NCI-H187 (cell line): ENCODE results near the gene TMEM273.
A peak's percentile ranks its signal among the peaks of the same experiment; 100 is the strongest.

Experiments
- DNase-seq, 2 experiments: peaks; one replicate each; lab custom pipeline; 2025; lab: John Stamatoyannopoulos, UW

Gene TMEM273, protein sequence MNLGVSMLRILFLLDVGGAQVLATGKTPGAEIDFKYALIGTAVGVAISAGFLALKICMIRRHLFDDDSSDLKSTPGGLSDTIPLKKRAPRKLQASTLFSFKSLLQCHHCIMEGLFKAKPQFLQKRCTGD

DNA sequence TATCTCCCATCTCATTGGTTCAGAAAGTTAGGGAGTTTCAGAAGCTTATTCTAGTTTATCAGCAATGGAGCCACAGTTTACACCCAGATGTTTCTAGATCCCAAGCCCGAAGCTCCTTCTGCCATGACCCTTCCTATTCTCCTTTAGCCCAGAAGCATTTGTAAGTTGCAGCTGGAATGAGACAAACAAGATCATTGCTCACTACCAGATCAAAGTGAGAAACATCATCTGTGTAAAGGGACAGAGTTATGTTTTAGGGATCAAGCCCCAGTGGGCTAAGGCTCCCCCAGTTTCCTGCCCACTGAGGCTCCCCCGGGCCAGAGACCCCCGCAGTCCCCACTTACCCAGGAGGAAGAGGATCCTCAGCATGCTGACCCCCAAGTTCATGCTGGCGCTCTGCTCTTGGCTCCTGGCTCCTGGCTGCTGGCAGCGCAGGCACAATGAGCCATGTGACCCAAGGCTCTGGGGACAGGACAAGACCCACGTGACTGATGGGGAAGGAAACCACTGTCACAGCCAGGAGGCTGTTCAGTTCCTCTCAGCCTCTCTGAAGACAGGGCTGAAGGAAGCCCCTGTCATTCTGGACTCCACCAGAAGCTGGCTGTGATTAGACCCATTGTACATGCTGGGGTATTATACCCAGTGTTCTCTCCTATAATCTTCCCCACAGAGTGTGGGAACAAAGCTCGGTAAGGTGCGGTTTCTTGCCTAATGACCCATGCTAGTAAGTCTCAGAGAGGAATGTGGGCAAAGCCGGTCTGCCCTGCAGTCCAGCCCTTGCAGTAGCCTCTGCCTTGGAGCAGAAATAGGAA, at the start of gene TMEM273:
TSS of gene TMEM273 (minus strand) at position 442 of the 812 bp plus-strand sequence. CDS start at position 387, 55 bp downstream.
- DNase-seq = no peak

DNA sequence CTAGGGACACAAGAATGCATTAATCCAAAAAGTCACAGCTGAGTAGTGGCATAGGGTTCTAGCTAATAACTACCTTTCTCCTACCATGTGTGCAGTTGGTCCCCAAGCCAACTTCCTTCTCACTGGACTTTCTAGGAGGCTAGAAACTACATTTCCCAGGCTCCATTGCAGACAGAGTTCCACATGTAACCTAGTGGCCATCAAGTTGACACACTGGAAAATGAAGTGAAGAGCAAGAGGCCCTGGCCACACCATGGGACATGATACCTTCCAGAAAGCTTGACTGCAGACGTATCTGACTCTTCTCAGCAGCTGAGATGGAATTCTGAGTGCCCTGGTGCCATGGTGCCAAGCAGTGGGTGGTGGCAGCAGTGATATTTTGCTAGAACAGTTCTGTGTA, 49.8 kb upstream of the TMEM273 start:
- DNase-seq = no peak

DNA sequence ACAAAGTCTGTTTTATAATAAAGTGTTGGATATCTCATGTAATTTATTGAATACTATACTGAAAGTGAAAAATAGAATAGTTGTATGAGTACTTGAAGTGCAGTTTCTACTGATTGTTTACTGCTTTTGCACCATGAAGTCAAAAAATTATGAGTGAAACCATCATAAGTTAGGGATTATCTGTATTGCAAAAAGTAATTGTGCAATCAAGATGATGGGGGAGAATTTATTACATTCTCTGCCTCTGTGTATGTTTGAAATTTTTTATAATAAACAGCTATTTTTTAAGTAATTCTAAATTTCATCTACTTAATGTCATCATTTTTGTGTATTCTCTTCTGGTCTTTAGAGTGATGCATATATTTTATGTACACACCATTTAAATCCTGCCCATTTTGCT, 47.2 kb upstream of the TMEM273 start:
- DNase-seq = no peak

DNA sequence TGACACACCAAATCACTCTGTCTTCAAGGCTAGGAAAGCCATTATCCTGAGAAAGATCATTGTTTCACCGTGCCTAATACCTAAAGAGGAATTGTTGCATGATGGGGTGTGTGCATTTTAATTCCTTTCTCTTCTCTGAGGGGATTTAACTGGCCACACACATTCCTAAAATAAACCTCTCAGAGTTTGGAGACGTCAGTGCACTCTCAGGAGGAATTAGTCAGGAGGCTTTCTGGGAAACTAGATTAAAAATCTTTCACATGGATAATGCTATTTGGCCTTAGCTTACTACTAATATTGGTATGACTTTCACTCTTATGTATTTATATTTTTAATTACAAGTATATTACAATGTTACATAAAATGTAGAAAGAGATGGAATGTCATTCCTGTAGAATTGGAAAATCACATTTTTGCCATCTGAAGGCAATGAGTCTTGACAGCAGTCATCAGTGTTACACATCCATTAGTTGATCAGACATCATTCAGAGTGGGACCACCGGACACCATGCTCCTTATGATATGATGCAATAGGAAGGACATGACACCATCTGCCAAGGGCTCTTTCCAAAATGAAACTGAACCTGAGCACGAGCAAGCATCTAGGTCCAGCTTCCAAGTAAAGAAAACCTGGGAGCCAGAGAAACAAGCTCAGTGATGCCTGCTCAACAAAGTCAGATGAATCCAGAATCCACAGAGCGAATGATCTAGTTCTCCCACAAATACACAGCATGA, 43.1 kb upstream of the TMEM273 start:
- no peak for DNase-seq

DNA sequence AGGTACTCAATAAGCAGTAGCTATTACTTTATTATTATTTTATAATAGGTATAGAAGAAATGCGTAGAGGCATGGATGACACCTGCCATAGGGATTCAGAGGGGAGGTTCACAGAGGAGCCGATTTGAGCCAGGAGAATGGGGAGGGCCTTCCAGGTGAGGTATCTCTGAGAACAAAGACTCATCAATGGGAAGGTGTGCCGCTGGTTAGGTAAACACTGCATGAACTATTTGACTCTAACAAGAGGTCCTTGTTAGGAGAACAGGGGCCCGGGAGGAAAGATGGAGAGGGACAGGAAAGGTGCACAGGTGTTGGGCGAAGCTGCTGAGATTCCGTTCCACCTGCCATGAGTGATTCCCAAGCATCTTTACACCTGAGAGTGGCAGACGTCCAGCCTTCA, 41.8 kb upstream of the TMEM273 start:
- peak in 1 of 2 experiments; percentile 22 for DNase-seq

DNA sequence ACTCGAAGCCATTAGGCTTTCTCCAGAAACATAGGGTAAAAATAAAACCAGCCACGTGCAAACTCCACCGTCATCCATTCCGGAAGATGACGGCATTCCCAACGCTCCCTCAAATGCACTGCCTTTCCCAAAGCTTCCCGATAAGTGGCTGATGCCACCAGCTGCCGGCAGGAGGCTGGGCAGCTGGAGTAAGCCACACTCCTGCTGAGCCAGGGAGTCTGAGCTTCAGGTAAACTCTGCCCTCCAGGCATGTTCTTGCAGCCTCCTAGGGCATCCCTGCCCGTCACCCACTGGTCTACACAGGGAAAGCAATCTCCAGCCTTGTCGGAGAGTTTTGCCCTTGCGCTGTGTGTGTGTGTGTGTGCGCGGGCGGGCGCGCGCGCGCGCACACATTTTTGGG, 40.5 kb upstream of the TMEM273 start:
- DNase-seq = no peak

DNA sequence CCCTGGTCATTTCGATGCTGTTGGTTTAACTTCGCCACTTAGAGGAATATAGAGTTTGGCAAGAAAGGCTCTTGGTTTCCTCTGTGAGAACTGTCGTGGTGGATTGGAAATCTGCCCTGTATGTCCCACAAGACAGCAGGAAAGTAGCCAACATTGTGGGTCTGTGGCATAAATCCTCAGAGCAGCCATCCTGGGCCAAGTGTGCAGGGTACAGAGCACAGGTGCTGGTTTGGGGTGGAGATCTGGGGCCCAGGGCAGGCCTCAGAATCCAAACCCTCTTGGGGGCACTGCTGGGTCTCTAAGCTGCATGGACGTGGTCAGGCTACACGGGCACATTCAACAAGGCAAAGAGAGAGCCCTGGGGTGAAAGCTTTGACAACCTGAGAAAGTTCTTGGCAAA, 39.2 kb upstream of the TMEM273 start:
- DNase-seq = no peak

DNA sequence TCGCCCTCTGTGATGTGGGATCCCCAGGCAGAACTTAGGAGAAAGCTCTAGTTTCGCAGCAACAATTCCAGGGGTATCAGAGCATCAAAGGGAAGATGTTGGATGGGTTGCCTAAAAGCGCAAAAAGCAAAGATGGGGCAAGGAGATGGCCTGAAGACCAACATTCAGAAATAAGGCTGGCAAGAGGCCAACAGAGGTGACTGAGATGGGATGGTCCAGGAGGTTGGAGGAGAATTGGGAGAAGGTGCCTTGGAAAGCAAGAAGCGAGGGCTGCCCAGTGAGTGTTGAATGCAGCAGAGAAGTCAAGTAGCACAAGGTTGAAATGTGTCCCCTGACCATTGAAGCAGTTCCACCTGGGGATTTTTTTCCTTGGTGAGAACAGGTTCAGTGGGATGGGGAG, 38.4 kb upstream of the TMEM273 start:
- no peak for DNase-seq

DNA sequence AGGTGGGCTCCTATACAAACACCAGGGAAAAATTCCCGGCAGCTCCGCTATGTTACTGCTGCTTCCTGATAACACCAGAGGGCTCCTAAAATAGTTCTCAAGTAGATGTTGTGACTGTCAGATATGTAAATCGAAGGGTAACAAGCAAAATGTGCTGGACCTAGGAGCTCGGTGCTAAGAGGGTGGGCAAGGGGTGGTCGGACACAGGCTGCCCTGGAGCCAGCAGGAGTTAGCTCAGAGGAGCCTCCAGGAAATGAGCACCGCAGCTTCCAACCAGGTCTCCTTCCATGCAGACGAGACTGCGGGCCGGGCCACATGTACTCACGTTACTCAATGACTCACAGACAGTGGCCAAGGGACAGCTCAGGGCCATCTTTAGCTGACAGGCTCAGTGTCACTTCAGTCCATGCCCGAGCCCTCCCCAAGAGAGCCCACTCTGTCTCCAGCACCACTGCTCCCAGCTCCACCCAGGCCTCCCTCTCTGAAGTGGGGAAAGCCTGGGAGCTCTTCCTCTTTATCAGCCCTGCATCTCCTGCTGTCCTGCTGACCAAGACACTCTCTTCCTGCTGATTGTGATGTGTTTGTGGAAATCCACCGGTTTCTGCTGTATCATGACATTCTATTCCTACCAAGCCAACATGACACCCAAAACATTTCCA, 37.2 kb upstream of the TMEM273 start:
- DNase-seq = no peak

DNA sequence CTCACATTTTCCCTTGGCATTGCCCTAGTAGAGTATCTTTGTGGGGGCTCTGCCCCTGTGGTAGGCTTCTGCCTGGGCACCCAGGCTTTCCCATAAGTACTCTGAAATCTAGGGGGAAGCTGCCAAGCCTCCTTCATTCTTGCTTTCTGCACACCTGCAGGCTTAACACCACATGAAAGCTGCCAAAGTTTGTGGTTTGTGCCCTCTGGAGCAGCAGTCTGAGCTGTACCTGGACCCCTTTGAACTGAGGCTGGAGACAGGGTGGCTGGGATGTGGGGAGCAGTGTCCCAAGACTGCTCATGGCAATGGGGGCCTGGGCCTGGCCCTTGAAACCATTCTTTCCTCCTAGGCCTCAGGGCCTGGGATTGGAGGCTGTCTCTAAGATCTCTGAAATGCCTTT, 35.0 kb upstream of the TMEM273 start:
- no peak for DNase-seq

DNA sequence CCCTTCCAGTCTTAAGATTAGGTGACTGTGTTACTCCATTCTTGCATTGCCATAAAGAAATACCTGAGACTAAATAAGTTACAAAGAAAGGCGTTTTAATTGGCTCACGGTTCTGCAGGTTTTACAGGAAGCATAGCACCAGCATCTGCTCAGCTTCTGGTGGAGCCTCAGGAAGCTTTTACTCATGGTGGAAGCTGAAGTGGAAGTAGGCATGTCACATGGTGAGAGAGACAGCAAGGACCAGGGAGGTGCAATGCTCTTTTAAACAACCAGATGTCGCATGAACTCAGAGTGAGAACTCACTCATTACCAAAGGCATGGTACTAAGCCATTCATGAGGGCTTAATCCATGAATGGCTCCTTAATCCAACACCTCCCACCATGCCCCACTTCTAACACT, 34.0 kb upstream of the TMEM273 start:
- DNase-seq = no peak

DNA sequence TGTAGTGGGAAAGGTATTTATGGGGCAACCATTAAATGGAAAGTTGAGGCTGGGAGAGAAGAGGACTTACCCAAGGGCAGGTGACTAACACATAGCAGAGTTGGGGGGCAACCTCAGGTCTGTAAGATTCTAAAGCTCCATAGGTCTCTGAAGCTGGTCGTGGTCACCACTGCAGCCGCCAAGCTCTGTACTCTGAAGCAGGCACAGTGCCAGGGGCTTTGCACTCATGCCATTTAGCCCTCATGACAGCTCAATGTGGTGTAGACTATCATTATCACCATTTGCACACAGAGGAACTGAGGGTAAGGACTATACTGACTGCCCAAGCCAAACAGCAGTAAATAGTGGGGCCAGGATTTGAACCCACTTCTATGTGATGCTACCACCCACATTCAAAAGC, 32.5 kb upstream of the TMEM273 start:
- DNase-seq = no peak

DNA sequence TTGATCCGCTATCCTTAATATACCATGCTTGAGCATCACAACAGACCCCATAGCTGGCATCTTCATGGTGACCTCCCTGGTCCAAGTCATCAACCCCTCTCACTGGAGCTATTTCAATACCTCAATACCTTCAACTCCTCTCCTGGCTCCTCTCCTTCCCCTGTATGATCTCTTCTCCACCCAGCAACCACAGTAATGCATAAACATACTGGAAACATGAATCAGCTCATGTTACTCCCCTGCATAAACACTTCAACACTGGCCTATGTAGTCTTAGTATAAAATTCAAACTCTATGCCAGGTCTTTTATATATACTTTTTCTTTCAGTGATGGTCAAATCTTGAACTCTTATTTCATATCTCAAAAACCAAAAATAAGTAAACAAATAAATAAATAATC, 31.8 kb upstream of the TMEM273 start:
- DNase-seq = no peak

DNA sequence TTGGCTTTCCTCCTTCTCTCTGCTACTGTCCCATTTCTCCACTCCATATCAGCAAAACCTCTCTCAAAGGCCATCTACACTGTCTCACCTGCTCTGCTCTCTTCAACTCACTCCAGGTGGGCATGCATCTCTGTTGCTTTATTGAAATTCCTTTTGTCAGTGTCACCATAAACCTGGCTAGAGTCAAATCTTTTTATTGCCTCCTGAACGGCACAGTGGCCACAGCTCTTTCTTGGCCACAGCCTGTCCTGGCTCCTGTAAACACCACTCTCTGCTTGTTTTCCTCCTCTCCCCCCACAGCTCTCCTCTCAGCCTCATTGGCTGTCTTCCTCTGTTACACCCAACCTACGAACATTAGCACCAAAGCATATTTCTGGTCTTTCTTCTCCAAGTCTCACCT, 31.1 kb upstream of the TMEM273 start:
- DNase-seq = no peak

DNA sequence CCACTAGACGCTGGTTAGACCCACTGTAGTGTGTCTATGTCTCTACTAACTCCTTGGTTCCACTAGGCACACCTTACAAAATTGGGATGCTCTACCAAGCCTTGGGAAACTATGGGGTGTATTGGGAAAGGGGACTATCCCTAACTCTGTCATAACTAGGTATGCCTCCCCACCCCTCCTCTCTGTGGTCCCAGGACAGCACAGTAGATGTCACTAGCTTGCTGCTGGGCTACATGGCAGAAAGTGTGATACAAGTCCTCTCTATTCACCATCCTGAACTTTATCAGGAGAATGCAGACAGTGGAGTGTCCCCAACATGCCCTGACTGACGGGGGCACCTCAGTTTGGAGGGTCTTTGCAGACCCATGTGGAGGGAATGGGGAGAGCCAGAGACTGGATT, 30.3 kb upstream of the TMEM273 start:
- no peak for DNase-seq

DNA sequence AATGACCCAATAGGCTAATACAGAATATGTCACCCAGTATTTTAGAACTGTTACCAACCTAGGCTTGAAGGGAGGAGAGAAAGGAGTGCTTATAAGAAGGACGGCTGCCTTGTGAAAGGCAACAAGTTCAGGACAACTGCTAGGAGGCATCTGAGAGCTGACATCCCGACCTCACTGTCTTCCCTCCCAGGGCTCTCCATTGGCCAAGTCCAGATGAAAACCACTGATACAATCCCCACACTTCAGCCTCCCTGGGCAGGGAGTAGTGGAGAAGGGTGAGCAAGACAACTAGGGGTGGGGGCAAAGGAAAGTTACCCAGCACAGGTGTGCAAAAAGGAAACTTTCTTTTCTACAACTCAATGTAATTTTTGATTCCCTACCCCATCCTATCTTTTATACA, 29.5 kb upstream of the TMEM273 start:
- DNase-seq = no peak

DNA sequence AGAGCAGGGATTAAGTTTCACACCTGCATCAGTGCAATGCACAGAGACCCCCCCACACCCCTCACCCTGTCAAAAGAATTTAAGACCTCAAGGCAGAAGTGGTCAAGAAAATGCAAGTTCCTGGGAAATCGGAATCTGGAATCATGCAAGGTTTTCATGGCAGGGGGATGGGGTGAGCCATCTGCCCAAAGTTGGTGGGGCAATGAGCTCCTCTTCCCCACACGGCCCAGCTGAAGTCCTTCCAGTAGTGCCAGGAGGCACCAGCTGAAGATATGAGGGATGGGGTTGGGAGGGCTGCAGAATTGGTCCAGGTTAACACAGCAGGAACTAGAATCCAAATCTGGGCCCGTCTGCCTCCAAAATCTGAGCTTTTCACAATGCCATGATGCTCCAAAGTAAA, 25.0 kb upstream of the TMEM273 start:
- DNase-seq = no peak

DNA sequence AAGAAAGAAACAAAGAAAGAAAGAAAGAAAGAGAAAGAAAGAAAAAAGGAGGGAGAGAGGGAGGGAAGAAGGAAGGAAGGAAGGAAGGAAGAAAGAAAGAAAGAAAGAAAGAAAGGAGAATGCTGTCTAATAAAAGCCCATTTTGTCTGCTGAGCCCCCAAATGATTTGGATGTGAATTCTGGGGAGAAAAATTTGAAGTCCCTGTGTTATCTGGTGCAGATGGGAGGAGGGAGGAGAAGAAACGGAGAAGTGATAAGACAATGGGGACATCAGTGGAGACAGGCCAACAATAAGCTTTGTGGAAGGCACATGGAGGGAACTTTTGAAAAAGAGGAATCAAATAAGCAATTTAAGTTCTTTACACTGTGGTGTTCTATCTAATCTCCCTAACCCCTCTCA, 24.6 kb upstream of the TMEM273 start:
- no peak for DNase-seq

DNA sequence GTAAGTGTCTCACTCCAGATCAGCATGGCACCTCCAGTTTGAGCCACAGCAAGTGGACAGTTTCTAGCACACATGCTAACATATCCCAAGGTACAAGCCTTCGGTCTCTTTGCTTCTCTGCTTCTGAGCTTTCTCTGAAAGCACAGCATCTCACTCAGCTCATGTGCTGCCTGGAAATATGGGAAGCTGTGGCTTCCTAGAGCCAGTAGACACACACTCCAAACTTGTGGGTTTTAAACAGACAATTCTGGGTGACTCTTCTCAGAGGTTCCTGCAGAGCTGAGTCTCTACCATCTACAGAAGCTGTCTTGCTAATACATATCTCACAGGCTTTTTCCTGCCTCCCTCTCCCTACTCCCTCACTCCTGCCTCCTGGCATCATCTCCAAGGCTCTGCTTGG, 23.9 kb upstream of the TMEM273 start:
- no peak for DNase-seq

DNA sequence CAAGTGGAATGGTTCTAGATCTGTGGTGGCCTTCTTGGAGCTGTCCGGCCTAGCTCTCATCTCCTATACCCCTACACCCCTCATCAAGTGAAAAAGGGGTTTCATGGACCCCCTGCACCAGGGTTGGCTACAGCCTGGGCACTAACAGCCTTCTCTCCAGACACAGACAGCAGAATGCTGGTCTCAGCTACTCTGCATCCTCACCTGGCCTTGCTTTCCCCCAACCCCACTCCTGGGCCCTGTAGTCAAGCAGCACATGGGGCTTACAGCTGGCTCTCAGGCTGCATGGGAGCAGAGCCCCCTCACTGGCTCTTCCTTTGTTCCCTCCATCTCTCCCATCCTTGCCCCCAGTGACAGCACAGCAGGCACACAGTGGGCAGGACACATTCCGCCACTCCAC, 20.8 kb upstream of the TMEM273 start:
- DNase-seq = no peak

DNA sequence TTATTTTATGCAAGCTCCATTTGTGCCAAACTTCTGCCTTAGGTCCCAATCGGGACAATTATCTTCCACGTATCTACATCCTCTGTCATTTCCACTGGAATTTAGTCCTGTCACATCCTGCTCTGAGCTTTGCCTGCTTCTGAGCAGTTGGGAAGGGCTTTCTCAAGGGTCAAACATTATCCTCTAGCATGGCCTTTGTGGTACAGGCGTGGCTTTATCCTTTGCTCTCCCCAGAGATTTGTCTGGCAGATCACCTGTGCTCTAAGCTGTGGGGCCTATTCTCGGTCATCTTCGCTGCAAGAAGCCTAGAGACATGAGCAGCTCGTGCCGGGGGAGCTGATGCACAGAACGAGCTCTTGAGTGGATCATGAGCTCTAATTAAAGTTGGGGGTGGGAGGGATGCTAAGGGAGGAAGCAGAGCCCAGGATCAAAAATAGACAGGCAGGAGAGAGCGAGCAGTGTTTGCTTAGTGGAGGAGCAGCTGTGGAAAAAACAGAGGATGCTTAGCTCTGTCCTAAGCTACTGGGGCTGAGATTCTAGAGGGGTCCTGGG, 19.8 kb upstream of the TMEM273 start:
- peak; percentile 14 to 36 for DNase-seq

DNA sequence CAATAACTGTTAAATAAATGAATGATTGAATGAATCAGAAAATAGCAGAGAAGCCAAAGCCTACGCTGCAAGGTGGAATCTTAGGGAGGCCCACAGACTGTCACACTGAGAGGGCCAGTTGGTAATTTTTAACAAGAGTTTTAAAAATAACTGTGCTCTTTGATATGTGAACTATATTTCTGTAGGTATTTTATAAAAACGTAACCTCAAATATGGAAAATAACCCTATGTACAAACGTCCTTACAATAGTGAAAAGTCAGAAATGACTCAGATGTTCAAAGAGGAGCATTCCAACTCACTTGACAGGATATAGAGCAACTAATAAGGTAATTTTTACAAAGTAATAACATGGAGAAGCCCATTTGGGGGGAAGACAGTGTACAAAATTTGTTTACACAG, 18.9 kb upstream of the TMEM273 start:
- no peak for DNase-seq
